Caco-2 (cell line): ENCODE data around the gene HOXA5. TPM values are rescaled to one million over a fixed set of nuclear protein-coding genes. Genes with fewer than 3 reads are reported as not detected.

ENCODE experiments used
- BruUV-seq: library from RNA; stranded (reverse); fragments of 400-500 nt; replicated peaks from 2 replicates; lab custom pipeline; 2021; lab: Mats Ljungman, UMichigan
- CTCF ChIA-PET: fragments of 300-600 bp; sonication (Branson Sonifier 250); formaldehyde crosslinking; loops from one replicate; lab custom pipeline; 2022; ENCODE audit warnings: antibody characterized with exemption; lab: Charles Lee
- POLR2A ChIA-PET: fragments of 300-600 bp; sonication (Branson Sonifier 250); formaldehyde crosslinking; loops from one replicate; lab custom pipeline; 2022; ENCODE audit warnings: antibody characterized with exemption; lab: Charles Lee
- DNase-seq, 2 experiments: peaks; one replicate each; pipeline versions ENCODE4 v3.0.0 to v3.0.0-alpha.2; 2020 to 2022
- H3K27me3 ChIP-seq: replicated peaks from 2 replicates; pipeline ENCODE4 v1.6.0; 2011; ENCODE audit warnings: low read length; ENCODE audit not compliant: control insufficient read depth, insufficient read depth
- H3K36me3 ChIP-seq: 2 replicates; pipeline ENCODE4 v1.5.1; 2011; ENCODE audit warnings: low read length; ENCODE audit not compliant: control insufficient read depth, insufficient read depth
- H3K4me1 ChIP-seq: fragments of 250-450 bp; sonication (Bioruptor Pico); 2 replicates; pipeline ENCODE4 v1.5.1; 2020; ENCODE audit warnings: mild to moderate bottlenecking
- H3K4me3 ChIP-seq: 2 replicates; pipeline ENCODE4 v1.5.1; 2011; ENCODE audit warnings: low read depth, mild to moderate bottlenecking, control low read depth, low read length
- H3K9me3 ChIP-seq: fragments of 250-450 bp; sonication (Bioruptor Pico); 2 replicates; pipeline ENCODE4 v1.5.1; 2020; ENCODE audit warnings: mild to moderate bottlenecking, moderate library complexity
- H3K27ac Mint-ChIP-seq: one replicate; pipeline ENCODE4 v1.8.0; 2022; ENCODE audit warnings: mixed read lengths; ENCODE audit not compliant: unreplicated experiment
- H3K27me3 Mint-ChIP-seq: one replicate; pipeline ENCODE4 v1.8.0; 2022; ENCODE audit warnings: mixed read lengths; ENCODE audit not compliant: insufficient read depth, unreplicated experiment
- H3K36me3 Mint-ChIP-seq: one replicate; pipeline ENCODE4 v1.8.0; 2022; ENCODE audit warnings: mild to moderate bottlenecking, mixed read lengths; ENCODE audit not compliant: insufficient read depth, unreplicated experiment
- H3K4me1 Mint-ChIP-seq: one replicate; pipeline ENCODE4 v1.8.0; 2022; ENCODE audit warnings: low read depth, mixed read lengths; ENCODE audit not compliant: unreplicated experiment
- H3K4me3 Mint-ChIP-seq: one replicate; pipeline ENCODE4 v1.8.0; 2022; ENCODE audit warnings: mild to moderate bottlenecking, moderate library complexity, mixed read lengths; ENCODE audit not compliant: unreplicated experiment
- H3K9me3 Mint-ChIP-seq: one replicate; pipeline ENCODE4 v1.8.0; 2022; ENCODE audit warnings: mixed read lengths; ENCODE audit not compliant: unreplicated experiment
- CTCF ChIP-seq, 2 experiments: fragments of 200-600 bp in 1 of 2; IDR thresholded peaks; 1 replicate in 1 of 2; 2 replicates in 1 of 2; pipeline versions ENCODE4 v1.5.1 to v1.8.0; 2011 to 2022; ENCODE audit warnings: antibody characterized with exemption in 1 of 2, control low read depth in 1 of 2, inconsistent platforms in 1 of 2, low read depth in 1 of 2, low read length in 1 of 2, mild to moderate bottlenecking in 1 of 2, moderate library complexity in 1 of 2; ENCODE audit not compliant: insufficient read depth in 1 of 2, severe bottlenecking in 1 of 2, unreplicated experiment in 1 of 2
- intact Hi-C: fragments of 100-400 bp; cut with micrococcal nuclease; formaldehyde crosslinking; loops from one replicate; pipeline ENCODE4 v1.10.0; 2022; ENCODE audit not compliant: unreplicated experiment
- total RNA-seq: library from RNA; stranded (reverse); gene quantifications from 2 replicates; pipeline ENCODE4 v1.2.3, GENCODE V29; 2022

Gene HOXA5
- total RNA-seq, 1 experiment from 2014 or later = 4.9 TPM

DNA sequence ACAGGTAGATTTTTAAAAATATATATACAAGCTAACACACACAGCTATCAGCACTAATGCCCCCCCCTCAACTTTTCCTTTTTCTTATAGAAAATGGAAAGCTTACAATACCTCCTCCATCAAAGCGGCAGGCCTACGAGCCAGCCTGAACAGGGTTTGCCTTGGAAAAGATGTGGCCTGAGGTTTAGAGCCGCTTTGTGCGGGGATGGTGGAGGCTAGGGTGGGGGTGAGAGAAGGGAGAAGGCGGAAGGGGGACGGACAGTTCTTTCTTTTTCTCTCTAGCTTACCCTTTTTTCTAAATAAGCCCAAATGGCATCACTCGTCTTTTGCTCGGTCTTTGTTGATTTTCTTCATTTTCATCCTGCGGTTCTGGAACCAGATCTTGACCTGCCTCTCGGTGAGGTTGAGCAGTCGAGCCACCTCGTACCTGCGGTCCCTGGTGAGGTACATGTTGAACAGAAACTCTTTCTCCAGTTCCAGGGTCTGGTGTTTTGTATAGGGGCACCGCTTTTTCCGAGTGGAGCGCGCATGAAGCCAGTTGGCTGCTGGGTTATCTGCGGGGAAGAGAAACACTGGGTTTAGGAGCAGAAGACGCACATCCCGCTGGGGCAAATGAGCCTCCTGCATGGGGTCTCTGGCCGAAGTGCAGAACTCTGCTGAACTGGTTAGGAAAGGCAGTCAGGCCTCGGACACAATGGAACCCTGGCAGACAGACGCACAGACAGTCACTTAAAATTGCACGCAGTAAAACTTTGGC lies 20.0 kb upstream of the HOXA5 start:
- BruUV-seq = no TSS peak
- no peaks in the 10 kb centered on the region for H3K9me3 Mint-ChIP-seq
- no peaks in the 10 kb centered on the region for H3K27me3 Mint-ChIP-seq
- no peak overlapping the region for H3K4me3 ChIP-seq
- no peak overlapping the region for H3K27ac Mint-ChIP-seq
- H3K9me3 ChIP-seq = no peaks in the 10 kb centered on the region
- ChIA-PET POLR2A (no interaction called here), CTCF (no interaction called here)
- H3K36me3 Mint-ChIP-seq = peaks cover 6% of the 10 kb centered on the region
- H3K36me3 ChIP-seq = no peaks in the 10 kb centered on the region
- no peak for DNase-seq
- H3K27me3 ChIP-seq = no peaks in the 10 kb centered on the region
- no peak for TF ChIP-seq CTCF (IDR thresholded peaks at IDR 0.05; ENCODE audit: insufficient read depth in 1 of 2, low read depth in 1 of 2, low read length in 1 of 2, severe bottlenecking in 1 of 2, unreplicated experiment in 1 of 2)
- H3K4me1 Mint-ChIP-seq = peaks cover 14% of the 10 kb centered on the region
- H3K4me3 Mint-ChIP-seq = peak overlapping the region; percentile 78
- intact Hi-C loops = loop anchor here (5.0 to 10.0 kb wide), 2 partner anchors 301 to 959 kb away; partner anchors contain the start of genes CBX3, HNRNPA2B1 and SKAP2
- H3K4me1 ChIP-seq = peaks cover 7% of the 10 kb centered on the region

- no peak for DNase-seq
- H3K4me1 Mint-ChIP-seq = peaks cover 14% of the 10 kb centered on the region
- H3K27me3 ChIP-seq = no peaks in the 10 kb centered on the region
- TSS peak; percentile 30 for BruUV-seq
- no peaks in the 10 kb centered on the region for H3K36me3 ChIP-seq
- H3K9me3 ChIP-seq = no peaks in the 10 kb centered on the region
- no peaks in the 10 kb centered on the region for H3K27me3 Mint-ChIP-seq
- ChIA-PET POLR2A (no interaction called here), CTCF (interaction anchor here (2.4 to 2.8 kb wide), 2 partner anchors 13 to 793 kb away, joined by 40 to 51 read pairs; no protein-coding TSS in a partner anchor)
- no peak overlapping the region for H3K4me3 Mint-ChIP-seq
- intact Hi-C loops = loop anchor here (5.0 to 10.0 kb wide), 2 partner anchors 300 to 958 kb away; partner anchors contain the start of genes CBX3, HNRNPA2B1 and SKAP2
- H3K9me3 Mint-ChIP-seq = no peaks in the 10 kb centered on the region
- TF ChIP-seq CTCF (IDR thresholded peaks at IDR 0.05; ENCODE audit: insufficient read depth in 1 of 2, low read depth in 1 of 2, low read length in 1 of 2, severe bottlenecking in 1 of 2, unreplicated experiment in 1 of 2) = no peak
- H3K36me3 Mint-ChIP-seq = peaks cover 5% of the 10 kb centered on the region
- H3K4me1 ChIP-seq = peaks cover 7% of the 10 kb centered on the region
- H3K27ac Mint-ChIP-seq = no peak overlapping the region
- no peak overlapping the region for H3K4me3 ChIP-seq
Measured at GRCh38 chr7:27162561-27163287, 19.2 kb upstream of the HOXA5 start.
